ENCODE results near the gene PTF1A. TPM values are rescaled to one million over a fixed set of nuclear protein-coding genes. Genes with fewer than 3 reads are reported as not detected.

PTF1A gene
- total RNA-seq, 1 donor from 2014 or later: not detected

DNA sequence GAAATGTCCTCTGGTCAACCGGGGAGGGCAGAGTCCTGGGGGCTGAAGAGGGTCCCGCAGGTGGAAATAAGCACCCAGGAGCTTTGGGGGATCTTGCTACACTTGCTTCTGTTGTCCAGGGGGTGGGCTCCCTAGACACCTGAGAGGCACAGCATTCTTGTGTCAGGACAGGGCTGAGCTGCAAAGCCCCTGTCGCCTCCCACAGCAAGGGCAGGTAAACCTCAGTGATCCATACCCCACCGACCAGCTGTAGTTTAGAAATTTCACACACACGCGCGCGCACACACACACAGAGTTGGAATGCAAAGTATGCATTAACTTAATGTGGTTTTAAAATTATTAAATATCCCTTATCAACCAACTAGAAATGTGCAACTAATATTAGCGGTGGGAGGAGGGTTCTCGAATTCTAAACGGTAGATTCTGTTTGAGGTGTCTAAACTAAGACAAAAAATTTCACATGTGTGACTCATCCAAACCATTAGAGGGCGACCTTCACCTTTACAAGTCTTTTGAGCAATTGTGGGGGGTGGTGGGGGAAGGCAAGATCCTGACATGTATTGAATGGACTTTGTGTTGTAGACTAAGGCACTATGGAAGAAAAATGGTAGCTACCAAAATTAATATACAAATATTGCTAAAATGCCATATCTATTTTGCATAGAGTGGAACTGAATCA lies 34.3 kb upstream of the PTF1A start:
- intact Hi-C loops (cut with DNase I): no loop called here
- TF ChIP-seq, protein P1, sequence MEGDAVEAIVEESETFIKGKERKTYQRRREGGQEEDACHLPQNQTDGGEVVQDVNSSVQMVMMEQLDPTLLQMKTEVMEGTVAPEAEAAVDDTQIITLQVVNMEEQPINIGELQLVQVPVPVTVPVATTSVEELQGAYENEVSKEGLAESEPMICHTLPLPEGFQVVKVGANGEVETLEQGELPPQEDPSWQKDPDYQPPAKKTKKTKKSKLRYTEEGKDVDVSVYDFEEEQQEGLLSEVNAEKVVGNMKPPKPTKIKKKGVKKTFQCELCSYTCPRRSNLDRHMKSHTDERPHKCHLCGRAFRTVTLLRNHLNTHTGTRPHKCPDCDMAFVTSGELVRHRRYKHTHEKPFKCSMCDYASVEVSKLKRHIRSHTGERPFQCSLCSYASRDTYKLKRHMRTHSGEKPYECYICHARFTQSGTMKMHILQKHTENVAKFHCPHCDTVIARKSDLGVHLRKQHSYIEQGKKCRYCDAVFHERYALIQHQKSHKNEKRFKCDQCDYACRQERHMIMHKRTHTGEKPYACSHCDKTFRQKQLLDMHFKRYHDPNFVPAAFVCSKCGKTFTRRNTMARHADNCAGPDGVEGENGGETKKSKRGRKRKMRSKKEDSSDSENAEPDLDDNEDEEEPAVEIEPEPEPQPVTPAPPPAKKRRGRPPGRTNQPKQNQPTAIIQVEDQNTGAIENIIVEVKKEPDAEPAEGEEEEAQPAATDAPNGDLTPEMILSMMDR (IDR thresholded peaks at IDR 0.05): no peak
- Histone ChIP-seq H3K27ac (no peak overlapping the region), H3K27me3 (ENCODE audit: low read depth) (no peaks in the 10 kb centered on the region), H3K4me1 (peaks cover 6% of the 10 kb centered on the region), H3K4me3 (no peak overlapping the region), H3K9me3 (no peaks in the 10 kb centered on the region), H3K36me3 (no peaks in the 10 kb centered on the region)
- DNase-seq (no peak), ATAC-seq (peak; percentile 49 to 66)

DNA sequence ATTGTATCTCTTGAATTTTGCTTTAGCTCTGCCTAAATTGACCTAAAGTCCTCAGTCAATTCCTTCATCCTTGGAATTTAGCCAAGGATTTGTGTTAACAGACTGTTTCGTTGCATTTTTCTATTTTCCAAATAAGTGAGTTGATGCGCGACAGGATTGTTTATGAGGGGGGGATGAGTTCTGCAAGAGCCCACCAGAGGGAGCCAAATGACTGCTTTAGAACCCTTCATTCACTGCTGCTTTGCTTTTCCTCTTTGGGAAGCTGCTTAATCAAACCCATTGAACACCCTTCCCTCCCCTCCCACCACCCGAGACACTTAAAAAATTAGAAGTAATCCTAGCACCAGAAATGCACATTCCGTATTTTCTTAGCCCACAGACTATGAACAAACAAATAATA lies 33.7 kb upstream of the PTF1A start:
- Histone ChIP-seq H3K27me3 (ENCODE audit: low read depth) (no peaks in the 10 kb centered on the region), H3K9me3 (no peaks in the 10 kb centered on the region), H3K27ac (no peak overlapping the region), H3K4me1 (peaks cover 6% of the 10 kb centered on the region), H3K4me3 (no peak overlapping the region), H3K36me3 (no peaks in the 10 kb centered on the region)
- no peak for DNase-seq
- intact Hi-C loops (cut with DNase I): no loop called here
- TF ChIP-seq, protein P1 (IDR thresholded peaks at IDR 0.05): peak; percentile 80
- ATAC-seq: peak; percentile 74 to 88

DNA sequence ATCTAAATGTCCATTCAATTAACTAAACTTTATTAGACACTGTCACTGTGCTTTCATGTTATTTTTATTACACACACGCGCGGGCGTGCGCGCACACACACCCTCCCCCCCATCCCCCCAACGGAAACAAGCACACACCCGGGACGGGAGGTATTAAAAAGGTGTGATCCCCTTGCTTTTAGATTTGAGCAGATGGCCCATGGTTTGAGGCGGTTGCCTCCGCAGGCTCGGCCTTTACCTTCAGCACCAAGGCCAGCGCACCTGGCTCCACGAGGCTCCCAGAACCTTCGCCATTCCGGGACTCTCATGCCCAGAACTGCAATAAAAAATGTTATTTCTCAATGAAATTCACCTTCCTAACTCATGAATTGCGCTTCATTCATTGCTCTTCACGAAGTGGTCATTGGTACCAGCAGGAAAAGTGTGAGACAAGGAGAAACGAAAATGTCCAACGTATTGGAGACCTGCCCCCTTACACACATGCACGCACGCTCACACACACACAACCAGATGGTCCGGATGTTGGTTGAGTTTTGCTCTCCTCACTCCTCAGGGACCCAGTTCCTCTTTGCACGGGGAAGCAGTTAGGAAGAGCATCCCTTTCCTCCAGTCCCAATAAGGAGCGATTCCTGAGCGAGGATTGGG lies 20.8 kb upstream of the PTF1A start:
- no peak overlapping the region for H3K27ac ChIP-seq
- no peaks in the 10 kb centered on the region for H3K9me3 ChIP-seq
- no peaks in the 10 kb centered on the region for H3K4me1 ChIP-seq
- DNase-seq (no peak), ATAC-seq (peak in 1 of 2 donors; percentile 49)
- no peaks in the 10 kb centered on the region for H3K36me3 ChIP-seq
- H3K27me3 ChIP-seq (ENCODE audit: low read depth): peaks cover 61% of the 10 kb centered on the region
- TF ChIP-seq, protein P1 (IDR thresholded peaks at IDR 0.05): no peak
- no peak overlapping the region for H3K4me3 ChIP-seq
- intact Hi-C loops (cut with DNase I): no loop called here

DNA sequence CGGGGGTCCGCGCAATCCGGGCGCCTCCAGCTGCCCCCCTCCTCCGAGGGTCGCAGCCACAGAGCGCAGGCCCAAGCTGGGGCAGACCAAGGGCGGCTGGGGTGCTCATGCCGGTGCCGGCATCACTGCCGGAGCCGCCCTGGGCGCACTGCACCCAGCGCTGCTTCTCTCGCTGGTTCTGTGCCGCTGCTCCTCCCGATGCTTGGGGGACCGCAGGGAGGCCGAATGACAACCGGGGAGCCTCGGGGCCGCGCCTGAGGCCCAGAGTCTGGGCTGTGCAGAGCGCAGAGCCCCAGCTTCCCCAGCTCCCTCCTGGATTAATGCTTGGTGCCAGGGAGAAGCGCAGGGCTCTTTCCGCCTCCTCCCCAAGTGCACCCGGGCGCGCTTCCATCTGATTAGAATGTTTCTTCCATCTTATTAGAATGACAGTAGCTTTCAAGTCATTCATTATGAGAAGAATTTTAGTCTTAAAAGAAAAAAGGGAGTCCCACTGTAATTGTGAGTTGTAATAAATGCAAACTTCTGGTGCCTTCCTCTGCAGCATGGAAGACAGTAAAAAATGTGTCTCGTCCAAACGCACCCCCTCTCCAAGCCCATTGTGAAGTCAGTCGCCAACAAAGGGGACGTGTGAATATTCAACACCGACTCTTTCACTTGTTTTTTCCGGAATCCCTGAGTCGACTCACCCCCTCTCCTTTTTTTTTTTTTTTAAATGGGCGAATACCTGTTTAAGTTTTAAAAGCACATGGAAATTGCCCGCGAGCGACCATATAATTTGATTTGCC lies 19.5 kb upstream of the PTF1A start:
- no peaks in the 10 kb centered on the region for H3K36me3 ChIP-seq
- H3K4me3 ChIP-seq: no peak overlapping the region
- H3K27ac ChIP-seq: no peak overlapping the region
- H3K9me3 ChIP-seq: no peaks in the 10 kb centered on the region
- intact Hi-C loops (cut with DNase I): no loop called here
- TF ChIP-seq, protein P1 (IDR thresholded peaks at IDR 0.05): no peak
- H3K4me1 ChIP-seq: no peaks in the 10 kb centered on the region
- ATAC-seq (no peak), DNase-seq (no peak)
- peaks cover 69% of the 10 kb centered on the region for H3K27me3 ChIP-seq (ENCODE audit: low read depth)

DNA sequence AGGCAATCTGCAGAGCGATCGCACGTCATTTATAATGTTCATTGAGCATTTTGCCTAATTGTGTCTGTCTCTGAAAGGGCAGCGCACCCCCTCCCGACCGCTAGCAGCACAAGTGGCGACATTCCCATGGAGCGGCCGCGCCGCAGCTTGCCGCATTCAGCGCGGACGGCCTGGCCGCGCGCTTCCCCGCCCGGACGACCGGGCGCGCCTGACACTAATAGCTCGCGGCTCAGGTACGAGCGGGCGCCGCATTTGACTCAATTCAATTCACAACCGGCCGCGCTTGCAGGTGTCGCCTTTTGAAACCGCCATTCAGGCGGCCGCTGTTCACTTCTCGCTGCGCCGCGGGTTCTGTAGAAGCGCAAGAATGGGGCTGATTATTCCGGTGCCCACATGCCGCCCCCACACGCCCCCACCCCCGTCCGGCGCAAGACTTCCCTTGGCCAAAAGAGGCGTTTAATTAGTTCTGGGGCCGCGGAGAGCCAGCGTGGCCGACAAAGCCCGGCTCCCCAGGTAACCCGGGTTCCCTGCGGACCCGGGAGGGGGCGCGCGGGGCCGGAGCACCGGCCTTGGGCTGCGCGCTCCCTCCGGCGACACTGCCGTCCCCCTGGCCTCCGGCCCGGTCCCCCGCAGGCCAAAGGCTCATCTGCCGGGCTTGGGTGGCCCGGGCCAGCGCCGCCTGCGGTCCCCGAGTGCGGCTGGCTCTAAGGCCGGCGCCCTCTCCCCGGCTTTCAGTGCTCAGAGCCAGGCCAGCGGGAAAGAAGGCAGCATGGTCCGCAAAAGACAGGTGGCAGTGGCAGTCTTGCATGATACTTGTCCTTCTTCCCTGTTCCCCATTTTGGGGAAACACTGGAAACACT lies 18.7 kb upstream of the PTF1A start:
- TF ChIP-seq, protein P1 (IDR thresholded peaks at IDR 0.05): no peak
- ATAC-seq (peak in 1 of 2 donors; percentile 11), DNase-seq (no peak)
- H3K9me3 ChIP-seq: no peaks in the 10 kb centered on the region
- H3K27me3 ChIP-seq (ENCODE audit: low read depth): peaks cover 75% of the 10 kb centered on the region
- no peaks in the 10 kb centered on the region for H3K4me1 ChIP-seq
- no peaks in the 10 kb centered on the region for H3K36me3 ChIP-seq
- intact Hi-C loops (cut with DNase I): no loop called here
- H3K27ac ChIP-seq: no peak overlapping the region
- H3K4me3 ChIP-seq: no peak overlapping the region
